HG03457 (cell line): Measurements from ENCODE around the gene SRPRB.
A peak's percentile ranks its signal among the peaks of the same experiment; 100 is the strongest.

Source experiments
- ATAC-seq: cut with Tn5 transposase; IDR thresholded peaks from one replicate; pipeline ENCODE4 v1.9.1; 2021; ENCODE audit warnings: moderate number of reproducible peaks; ENCODE audit not compliant: unreplicated experiment

Gene SRPRB

GRCh38 chr3:133805702-133806475, at the start of gene SRPRB:
TSS of gene SRPRB (plus strand) at chr3:133805815. CDS start at chr3:133805849, 34 bp downstream.
- ATAC-seq, result peak; percentile 96

- no peak for ATAC-seq
Observed at GRCh38 chr3:133756716-133757694, 48.6 kb upstream of the SRPRB start.

- ATAC-seq, result no peak
Observed at GRCh38 chr3:133757701-133758567, 47.7 kb upstream of the SRPRB start.

- ATAC-seq, result no peak
Observed at GRCh38 chr3:133758568-133758928, 47.1 kb upstream of the SRPRB start.

- ATAC-seq, result no peak
Observed at GRCh38 chr3:133758964-133759739, 46.5 kb upstream of the SRPRB start.

GRCh38 chr3:133759740-133760305, 45.8 kb upstream of the SRPRB start:
- ATAC-seq, result no peak

GRCh38 chr3:133760916-133761315, 44.7 kb upstream of the SRPRB start:
- ATAC-seq, result no peak

- no peak for ATAC-seq
Observed at GRCh38 chr3:133761605-133762484, 43.8 kb upstream of the SRPRB start.

GRCh38 chr3:133762539-133762938, 43.1 kb upstream of the SRPRB start:
- ATAC-seq, result no peak

- no peak for ATAC-seq
Observed at GRCh38 chr3:133763797-133764683, 41.6 kb upstream of the SRPRB start.

GRCh38 chr3:133765256-133765655, 40.4 kb upstream of the SRPRB start:
- no peak for ATAC-seq

- ATAC-seq, result no peak
Observed at GRCh38 chr3:133767607-133768006, 38.0 kb upstream of the SRPRB start.

- ATAC-seq, result no peak
Observed at GRCh38 chr3:133769536-133769935, 36.1 kb upstream of the SRPRB start.

- no peak for ATAC-seq
Observed at GRCh38 chr3:133773732-133774131, 31.9 kb upstream of the SRPRB start.

- no peak for ATAC-seq
Observed at GRCh38 chr3:133775309-133775708, 30.3 kb upstream of the SRPRB start.

- ATAC-seq, result no peak
Observed at GRCh38 chr3:133775835-133776234, 29.8 kb upstream of the SRPRB start.

- ATAC-seq, result no peak
Observed at GRCh38 chr3:133776794-133777438, 28.7 kb upstream of the SRPRB start.
